Thyroid gland (tissue), 4 donors: Measurements from ENCODE around the gene CTNNA3. TPM values are rescaled to one million over a fixed set of nuclear protein-coding genes. Genes with fewer than 3 reads are reported as not detected.

Experiments used
- DNase-seq, 2 donors: peaks; one replicate each; pipeline ENCODE4 v3.0.0-alpha.2; 2019
- H3K27ac ChIP-seq, 3 donors: fragments of 200-600 bp; sonication (generic); 1 replicate in 2 of 3; 2 replicates in 1 of 3; pipeline ENCODE4 v1.5.1; 2016 to 2019; ENCODE audit warnings: mild to moderate bottlenecking in 1 of 3, moderate library complexity in 1 of 3
- H3K27me3 ChIP-seq: fragments of 200-600 bp; sonication (generic); one replicate; pipeline ENCODE4 v1.5.1; 2019
- H3K36me3 ChIP-seq, 2 donors: fragments of 200-600 bp; sonication (generic); one replicate each; pipeline ENCODE4 v1.5.1; 2016 to 2019
- H3K4me1 ChIP-seq, 2 donors: fragments of 200-600 bp; sonication (generic); one replicate each; pipeline ENCODE4 v1.5.1; 2017 to 2019
- H3K4me3 ChIP-seq, 3 donors: fragments of 200-600 bp; sonication (generic); replicated peaks in 1 of 3; 1 replicate in 2 of 3; 2 replicates in 1 of 3; pipeline ENCODE4 v1.5.1; 2016; ENCODE audit warnings: mild to moderate bottlenecking in 1 of 3
- H3K9me3 ChIP-seq: fragments of 200-600 bp; sonication (generic); one replicate; pipeline ENCODE4 v1.5.1; 2017
- CTCF ChIP-seq, 6 experiments: fragments of 200-600 bp in 3 of 6; fragments of 450-650 bp in 3 of 6; sonication (generic) in 3 of 6; IDR thresholded peaks; one replicate each; pipeline ENCODE4 v1.5.1; 2016 to 2019; ENCODE audit warnings: antibody characterized with exemption in 6 of 6, mild to moderate bottlenecking in 2 of 6, inconsistent platforms in 1 of 6, moderate library complexity in 1 of 6
- POLR2A ChIP-seq, 2 donors: fragments of 450-650 bp; IDR thresholded peaks; one replicate each; pipeline ENCODE4 v1.6.1; 2017; ENCODE audit warnings: antibody characterized with exemption in 2 of 2, mild to moderate bottlenecking in 2 of 2, moderate library complexity in 1 of 2
- WGBS, 2 donors: methylation state at CpG; one replicate each; pipeline ENCODE4 v1.1.5; 2017; 5-methylcytosine and 5-hydroxymethylcytosine counted together
- intact Hi-C: fragments of 100-400 bp; cut with DNase I; formaldehyde crosslinking; loops from one replicate; pipeline ENCODE4 v1.15.1; 2023
- total RNA-seq, 4 donors: library from RNA; depleted of rRNA; stranded (reverse); fragments of >200 nt; gene quantifications; one replicate each; pipeline ENCODE4 v1.2.3, GENCODE V29; 2016

CTNNA3 gene
- total RNA-seq, 4 donors from 2014 or later, result 0.11 to 0.79 (median 0.13) TPM; not detected in 1

DNA sequence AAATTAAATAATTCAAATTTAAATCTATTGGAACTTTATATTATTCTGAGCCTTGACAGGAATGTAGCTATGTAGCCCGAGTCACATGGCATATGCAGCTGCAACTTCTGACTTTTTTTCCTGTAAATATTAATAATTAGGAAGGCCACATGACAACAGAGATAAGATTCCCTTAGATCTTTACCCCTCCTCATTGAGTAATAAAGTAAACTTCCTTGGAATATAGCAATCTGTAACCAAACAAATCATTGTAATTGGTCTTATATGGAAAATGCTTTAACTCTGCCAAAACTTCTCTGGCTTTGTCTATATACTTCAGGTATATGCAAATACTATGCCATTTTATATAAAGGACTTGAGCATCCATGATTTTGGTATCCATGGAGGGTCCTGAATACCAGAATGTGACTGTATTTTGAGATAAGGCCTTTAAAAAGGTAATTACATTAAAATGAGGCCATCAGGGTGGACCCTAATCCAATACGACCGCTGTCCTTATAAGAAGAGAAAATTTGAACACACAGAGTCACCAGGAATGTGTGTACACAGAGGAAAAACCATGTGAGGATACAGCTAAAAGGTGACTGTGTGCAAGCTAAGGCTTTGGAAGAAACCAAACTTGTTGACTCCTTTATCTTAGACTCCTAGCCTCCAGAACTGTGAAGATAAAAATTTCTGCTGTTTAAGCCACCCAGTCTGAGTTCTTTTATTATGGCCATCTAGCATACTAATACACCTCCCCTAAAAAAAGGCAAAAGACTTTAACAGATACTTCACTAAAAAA, 222.0 kb downstream of the CTNNA3 start:
- intact Hi-C loops, result no loop called here
- 81 to 85% methylated on average over 3 of the region's 3 CpGs for WGBS, 2 donors

GRCh38 chr10:67471022-67471421, 225.0 kb downstream of the CTNNA3 start:
- no peaks in the 10 kb centered on the region for H3K9me3 ChIP-seq
- 76 to 89% methylated on average over 3 of the region's 3 CpGs for WGBS, 2 donors
- no peak overlapping the region for H3K4me3 ChIP-seq
- H3K36me3 ChIP-seq, result no peaks in the 10 kb centered on the region
- TF ChIP-seq POLR2A (IDR thresholded peaks at IDR 0.05), result no peak
- no peak for TF ChIP-seq CTCF (IDR thresholded peaks at IDR 0.05)
- intact Hi-C loops, result no loop called here
- H3K4me1 ChIP-seq, result no peaks in the 10 kb centered on the region
- H3K27me3 ChIP-seq, result no peaks in the 10 kb centered on the region
- no peak for DNase-seq
- no peak overlapping the region for H3K27ac ChIP-seq

More for the DNA sequence above, 222.0 kb downstream of the CTNNA3 start:
- H3K9me3 ChIP-seq, result no peaks in the 10 kb centered on the region
- H3K36me3 ChIP-seq, result no peaks in the 10 kb centered on the region
- TF ChIP-seq CTCF (IDR thresholded peaks at IDR 0.05) (no peak), POLR2A (IDR thresholded peaks at IDR 0.05) (no peak)
- H3K27me3 ChIP-seq, result no peaks in the 10 kb centered on the region
- no peak overlapping the region for H3K4me3 ChIP-seq
- H3K27ac ChIP-seq, result no peak overlapping the region
- DNase-seq, result no peak
- H3K4me1 ChIP-seq, result no peaks in the 10 kb centered on the region

DNA sequence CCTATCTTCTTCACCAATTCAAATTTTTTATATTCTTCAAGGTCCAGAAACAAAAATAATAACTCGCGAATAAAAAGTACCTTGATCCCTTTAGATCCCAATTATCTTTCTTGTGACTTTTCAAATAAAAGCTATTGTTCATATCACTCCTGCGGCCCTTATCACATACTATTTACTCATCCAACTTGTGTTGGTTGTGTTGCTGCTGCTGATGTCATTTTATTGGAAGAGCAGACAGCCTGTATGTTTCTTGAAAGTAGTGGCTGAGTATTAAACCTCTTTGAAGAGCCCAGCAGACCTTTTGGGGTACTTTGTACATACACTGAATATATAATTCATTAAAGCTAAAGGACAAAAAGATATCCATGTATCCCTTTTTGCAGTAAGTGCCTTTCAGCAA, 231.7 kb downstream of the CTNNA3 start:
- Histone ChIP-seq H3K4me1 (no peaks in the 10 kb centered on the region), H3K9me3 (no peaks in the 10 kb centered on the region), H3K27me3 (no peaks in the 10 kb centered on the region), H3K36me3 (no peaks in the 10 kb centered on the region), H3K4me3 (no peak overlapping the region), H3K27ac (no peak overlapping the region)
- no peak for DNase-seq
- WGBS, 2 donors, result 94% methylated on average over 3 of the region's 3 CpGs
- intact Hi-C loops, result no loop called here
- TF ChIP-seq CTCF (IDR thresholded peaks at IDR 0.05) (no peak), POLR2A (IDR thresholded peaks at IDR 0.05) (no peak)

GRCh38 chr10:67452892-67453291, 243.1 kb downstream of the CTNNA3 start:
- Histone ChIP-seq H3K27ac (no peak overlapping the region), H3K4me1 (no peaks in the 10 kb centered on the region), H3K27me3 (no peaks in the 10 kb centered on the region), H3K9me3 (no peaks in the 10 kb centered on the region), H3K4me3 (no peak overlapping the region), H3K36me3 (no peaks in the 10 kb centered on the region)
- 30 to 38% methylated on average over 1 of the region's 1 CpG for WGBS, 2 donors
- DNase-seq, result no peak
- intact Hi-C loops, result no loop called here
- TF ChIP-seq POLR2A (IDR thresholded peaks at IDR 0.05) (no peak), CTCF (IDR thresholded peaks at IDR 0.05) (no peak)

DNA sequence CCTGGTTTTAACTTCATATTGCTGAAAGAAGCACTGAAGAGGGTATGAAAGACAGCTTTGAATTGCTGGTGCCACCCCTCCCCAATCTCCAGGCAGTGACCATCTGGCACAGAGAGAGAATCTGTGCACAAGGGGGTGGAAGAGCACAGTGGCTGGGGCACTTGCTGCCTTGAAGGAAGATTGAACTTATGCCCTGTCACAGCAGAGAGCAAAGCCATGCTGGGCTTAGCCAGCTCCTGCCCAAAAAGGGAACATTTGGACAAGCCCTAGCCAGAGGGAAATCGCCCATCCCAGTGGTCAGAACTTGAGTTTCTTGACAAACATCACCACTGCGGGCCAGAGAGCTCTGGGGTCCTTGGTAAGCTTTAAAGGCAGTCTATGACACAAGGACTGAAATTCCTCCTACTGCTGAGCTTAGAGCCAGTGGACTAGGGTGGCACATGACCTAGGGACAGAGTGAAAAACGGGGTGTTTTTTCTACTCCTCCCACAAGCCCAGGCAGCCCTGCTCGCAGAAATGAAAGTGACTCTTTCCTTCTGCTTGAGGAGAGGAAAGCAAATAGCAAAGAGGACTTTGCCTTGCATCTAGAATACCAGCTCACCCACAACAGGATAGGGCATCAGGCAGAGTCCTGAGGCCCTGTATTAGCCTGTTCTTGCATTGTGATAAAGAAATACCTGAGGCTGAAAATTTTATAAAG, 257.2 kb downstream of the CTNNA3 start:
- intact Hi-C loops, result no loop called here
- H3K27ac ChIP-seq, result no peak overlapping the region
- 65 to 75% methylated on average over 4 of the region's 4 CpGs for WGBS, 2 donors

More for the DNA sequence above, 257.2 kb downstream of the CTNNA3 start:
- H3K4me3 ChIP-seq, result no peak overlapping the region
- H3K36me3 ChIP-seq, result no peaks in the 10 kb centered on the region
- DNase-seq, result no peak
- H3K9me3 ChIP-seq, result no peaks in the 10 kb centered on the region
- H3K27me3 ChIP-seq, result no peaks in the 10 kb centered on the region
- TF ChIP-seq CTCF (IDR thresholded peaks at IDR 0.05), result no peak
- TF ChIP-seq POLR2A (IDR thresholded peaks at IDR 0.05), result no peak
- H3K4me1 ChIP-seq, result no peaks in the 10 kb centered on the region
